GM23338 (cell line): ENCODE data around the gene GPR108.

Source experiments
- EZH2 ChIP-seq: fragments of 200-600 bp; sonication (generic); IDR thresholded peaks from one replicate; pipeline ENCODE4 v1.8.0; 2017; ENCODE audit warnings: antibody characterized with exemption, mild to moderate bottlenecking, low read depth; ENCODE audit not compliant: unreplicated experiment
- JUNB ChIP-seq: IDR thresholded peaks from one replicate; pipeline ENCODE4 v1.6.1; 2016; ENCODE audit warnings: antibody characterized with exemption; ENCODE audit not compliant: unreplicated experiment
- NANOG ChIP-seq: IDR thresholded peaks from 2 replicates; pipeline ENCODE4 v1.6.1; 2016; ENCODE audit warnings: antibody characterized with exemption, borderline replicate concordance
- POLR2AphosphoS5 ChIP-seq: IDR thresholded peaks from 2 replicates; pipeline ENCODE4 v1.6.1; 2016; ENCODE audit warnings: antibody characterized with exemption, low read depth
- ZNF331 ChIP-seq: fragments of 250-450 bp; sonication (Bioruptor Pico); IDR thresholded peaks from 2 replicates; pipeline ENCODE4 v1.5.0; 2020; ENCODE audit warnings: low read depth, mild to moderate bottlenecking, moderate library complexity
- TF ChIP-seq, protein P1 (sequence below), 2 experiments: fragments of 200-600 bp in 1 of 2; sonication (generic) in 1 of 2; conservative IDR thresholded peaks; 2 replicates each; pipeline versions ENCODE4 v1.5.1 to v1.6.1; 2016 to 2017; ENCODE audit warnings: antibody characterized with exemption in 2 of 2, low read depth in 2 of 2, mild to moderate bottlenecking in 2 of 2, moderate library complexity in 1 of 2
- TF ChIP-seq, protein P2 (sequence below): IDR thresholded peaks from one replicate; pipeline ENCODE4 v1.6.1; 2018; ENCODE audit warnings: antibody characterized with exemption; ENCODE audit not compliant: unreplicated experiment
- TF ChIP-seq, protein P3 (sequence below): IDR thresholded peaks from 2 replicates; pipeline ENCODE4 v1.6.1; 2016; ENCODE audit warnings: antibody characterized with exemption

DNA sequence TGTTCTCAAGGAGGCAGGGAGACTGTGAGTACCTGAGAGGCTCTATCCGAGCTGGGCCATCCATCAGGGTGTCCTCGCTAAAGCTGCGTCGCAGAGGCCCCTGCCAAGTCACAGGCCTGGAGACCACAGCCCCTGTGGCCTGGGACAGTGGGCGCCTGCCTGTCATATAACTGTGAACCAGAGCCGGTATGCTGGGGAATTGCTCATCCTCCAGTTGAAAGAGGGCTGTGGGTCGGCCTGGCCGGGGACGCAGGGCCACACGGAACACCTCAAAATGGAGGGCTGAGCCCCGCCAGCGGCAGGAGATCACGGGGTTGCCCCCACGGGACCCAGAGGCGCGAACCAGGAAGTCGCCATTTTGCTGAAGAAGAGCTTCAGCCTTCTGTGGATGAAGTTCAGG, 23.2 kb upstream of the GPR108 start:
- TF ChIP-seq, protein P1, sequence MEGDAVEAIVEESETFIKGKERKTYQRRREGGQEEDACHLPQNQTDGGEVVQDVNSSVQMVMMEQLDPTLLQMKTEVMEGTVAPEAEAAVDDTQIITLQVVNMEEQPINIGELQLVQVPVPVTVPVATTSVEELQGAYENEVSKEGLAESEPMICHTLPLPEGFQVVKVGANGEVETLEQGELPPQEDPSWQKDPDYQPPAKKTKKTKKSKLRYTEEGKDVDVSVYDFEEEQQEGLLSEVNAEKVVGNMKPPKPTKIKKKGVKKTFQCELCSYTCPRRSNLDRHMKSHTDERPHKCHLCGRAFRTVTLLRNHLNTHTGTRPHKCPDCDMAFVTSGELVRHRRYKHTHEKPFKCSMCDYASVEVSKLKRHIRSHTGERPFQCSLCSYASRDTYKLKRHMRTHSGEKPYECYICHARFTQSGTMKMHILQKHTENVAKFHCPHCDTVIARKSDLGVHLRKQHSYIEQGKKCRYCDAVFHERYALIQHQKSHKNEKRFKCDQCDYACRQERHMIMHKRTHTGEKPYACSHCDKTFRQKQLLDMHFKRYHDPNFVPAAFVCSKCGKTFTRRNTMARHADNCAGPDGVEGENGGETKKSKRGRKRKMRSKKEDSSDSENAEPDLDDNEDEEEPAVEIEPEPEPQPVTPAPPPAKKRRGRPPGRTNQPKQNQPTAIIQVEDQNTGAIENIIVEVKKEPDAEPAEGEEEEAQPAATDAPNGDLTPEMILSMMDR (conservative IDR thresholded peaks at IDR 0.05; ENCODE audit: low read depth in 2 of 2), result no peak
- TF ChIP-seq EZH2 (no peak), NANOG (no peak), POLR2AphosphoS5 (no peak), ZNF331 (CRISPR knock-in tag) (no peak), JUNB (no peak)
- TF ChIP-seq, protein P2, sequence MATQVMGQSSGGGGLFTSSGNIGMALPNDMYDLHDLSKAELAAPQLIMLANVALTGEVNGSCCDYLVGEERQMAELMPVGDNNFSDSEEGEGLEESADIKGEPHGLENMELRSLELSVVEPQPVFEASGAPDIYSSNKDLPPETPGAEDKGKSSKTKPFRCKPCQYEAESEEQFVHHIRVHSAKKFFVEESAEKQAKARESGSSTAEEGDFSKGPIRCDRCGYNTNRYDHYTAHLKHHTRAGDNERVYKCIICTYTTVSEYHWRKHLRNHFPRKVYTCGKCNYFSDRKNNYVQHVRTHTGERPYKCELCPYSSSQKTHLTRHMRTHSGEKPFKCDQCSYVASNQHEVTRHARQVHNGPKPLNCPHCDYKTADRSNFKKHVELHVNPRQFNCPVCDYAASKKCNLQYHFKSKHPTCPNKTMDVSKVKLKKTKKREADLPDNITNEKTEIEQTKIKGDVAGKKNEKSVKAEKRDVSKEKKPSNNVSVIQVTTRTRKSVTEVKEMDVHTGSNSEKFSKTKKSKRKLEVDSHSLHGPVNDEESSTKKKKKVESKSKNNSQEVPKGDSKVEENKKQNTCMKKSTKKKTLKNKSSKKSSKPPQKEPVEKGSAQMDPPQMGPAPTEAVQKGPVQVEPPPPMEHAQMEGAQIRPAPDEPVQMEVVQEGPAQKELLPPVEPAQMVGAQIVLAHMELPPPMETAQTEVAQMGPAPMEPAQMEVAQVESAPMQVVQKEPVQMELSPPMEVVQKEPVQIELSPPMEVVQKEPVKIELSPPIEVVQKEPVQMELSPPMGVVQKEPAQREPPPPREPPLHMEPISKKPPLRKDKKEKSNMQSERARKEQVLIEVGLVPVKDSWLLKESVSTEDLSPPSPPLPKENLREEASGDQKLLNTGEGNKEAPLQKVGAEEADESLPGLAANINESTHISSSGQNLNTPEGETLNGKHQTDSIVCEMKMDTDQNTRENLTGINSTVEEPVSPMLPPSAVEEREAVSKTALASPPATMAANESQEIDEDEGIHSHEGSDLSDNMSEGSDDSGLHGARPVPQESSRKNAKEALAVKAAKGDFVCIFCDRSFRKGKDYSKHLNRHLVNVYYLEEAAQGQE, result no peak
- TF ChIP-seq, protein P3, sequence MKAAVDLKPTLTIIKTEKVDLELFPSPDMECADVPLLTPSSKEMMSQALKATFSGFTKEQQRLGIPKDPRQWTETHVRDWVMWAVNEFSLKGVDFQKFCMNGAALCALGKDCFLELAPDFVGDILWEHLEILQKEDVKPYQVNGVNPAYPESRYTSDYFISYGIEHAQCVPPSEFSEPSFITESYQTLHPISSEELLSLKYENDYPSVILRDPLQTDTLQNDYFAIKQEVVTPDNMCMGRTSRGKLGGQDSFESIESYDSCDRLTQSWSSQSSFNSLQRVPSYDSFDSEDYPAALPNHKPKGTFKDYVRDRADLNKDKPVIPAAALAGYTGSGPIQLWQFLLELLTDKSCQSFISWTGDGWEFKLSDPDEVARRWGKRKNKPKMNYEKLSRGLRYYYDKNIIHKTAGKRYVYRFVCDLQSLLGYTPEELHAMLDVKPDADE, result no peak
